Measurements from ENCODE around the gene PLA2R1.

The PLA2R1 gene

GRCh38 chr2:159933727-159934049, 128.7 kb downstream of the PLA2R1 start:
- H2BK120ac ChIP-seq (ENCODE audit: low read depth, low read length): no peak overlapping the region
- DNase-seq (ENCODE audit: low spot score): no peak
- no peaks in the 10 kb centered on the region for H3K36me3 ChIP-seq (replicated peaks in 1 of 2; ENCODE audit: control insufficient read depth in 2 of 2, insufficient read depth in 2 of 2, low read length in 2 of 2)
- H3K27ac ChIP-seq (replicated peaks; ENCODE audit: low read length): no peak overlapping the region
- no peak overlapping the region for H3K4me2 ChIP-seq (ENCODE audit: insufficient read depth, low read length, poor library complexity, severe bottlenecking)
- H3K79me1 ChIP-seq (ENCODE audit: low read depth, low read length): no peaks in the 10 kb centered on the region
- no peak overlapping the region for H2AFZ ChIP-seq (ENCODE audit: low read length)
- WGBS, 2 donors (ENCODE audit: extremely low coverage in 2 of 2, insufficient read length in 2 of 2, insufficient replicate concordance in 1 of 2): no CpG with 5 or more reads among the region's 2 CpGs
- H4K8ac ChIP-seq (ENCODE audit: low read depth, low read length): no peak overlapping the region
- no peak overlapping the region for H2BK15ac ChIP-seq (ENCODE audit: low read length)
- no peak overlapping the region for H3K14ac ChIP-seq (ENCODE audit: low read length)
- no peak overlapping the region for H4K91ac ChIP-seq (ENCODE audit: low read depth, low read length, poor library complexity)
- H3K4me1 ChIP-seq (ENCODE audit: control insufficient read depth in 2 of 2, insufficient read depth in 1 of 2, low read depth in 1 of 2, low read length in 2 of 2): no peaks in the 10 kb centered on the region
- H2BK12ac ChIP-seq (ENCODE audit: low read length): no peak overlapping the region
- H2BK5ac ChIP-seq (ENCODE audit: low read length): no peak overlapping the region
- H2AK5ac ChIP-seq (ENCODE audit: low read depth, low read length): no peak overlapping the region
- H3K9ac ChIP-seq (ENCODE audit: low read depth, low read length, poor library complexity): no peak overlapping the region
- H3K4ac ChIP-seq (ENCODE audit: low read length): no peak overlapping the region
- H3K18ac ChIP-seq (ENCODE audit: low read length): no peak overlapping the region
- no peak overlapping the region for H3K23ac ChIP-seq (ENCODE audit: low read depth, low read length, poor library complexity)
- peaks cover 0 to 3% (median 0%) of the 10 kb centered on the region in 3 experiments for H3K27me3 ChIP-seq (ENCODE audit: control insufficient read depth in 3 of 3, insufficient read depth in 3 of 3, low read depth in 1 of 3, low read length in 3 of 3)
- no peak overlapping the region for H3K4me3 ChIP-seq (ENCODE audit: low read length in 2 of 2)
- no peaks in the 10 kb centered on the region for H3K9me3 ChIP-seq (replicated peaks in 1 of 2; ENCODE audit: control insufficient read depth in 2 of 2, insufficient read depth in 1 of 2, low read depth in 1 of 2, low read length in 2 of 2)

- H3K27me3 ChIP-seq (ENCODE audit: control insufficient read depth in 3 of 3, insufficient read depth in 3 of 3, low read depth in 1 of 3, low read length in 3 of 3): peaks cover 0 to 3% (median 0%) of the 10 kb centered on the region in 3 experiments
- H3K4me2 ChIP-seq (ENCODE audit: insufficient read depth, low read length, poor library complexity, severe bottlenecking): no peak overlapping the region
- H2BK5ac ChIP-seq (ENCODE audit: low read length): no peak overlapping the region
- H3K18ac ChIP-seq (ENCODE audit: low read length): no peak overlapping the region
- H3K4me1 ChIP-seq (ENCODE audit: control insufficient read depth in 2 of 2, insufficient read depth in 1 of 2, low read depth in 1 of 2, low read length in 2 of 2): no peaks in the 10 kb centered on the region
- H3K79me1 ChIP-seq (ENCODE audit: low read depth, low read length): no peaks in the 10 kb centered on the region
- no peak overlapping the region for H2BK120ac ChIP-seq (ENCODE audit: low read depth, low read length)
- no peak overlapping the region for H3K9ac ChIP-seq (ENCODE audit: low read depth, low read length, poor library complexity)
- H2BK15ac ChIP-seq (ENCODE audit: low read length): no peak overlapping the region
- no peak overlapping the region for H4K91ac ChIP-seq (ENCODE audit: low read depth, low read length, poor library complexity)
- H3K27ac ChIP-seq (replicated peaks; ENCODE audit: low read length): no peak overlapping the region
- H3K36me3 ChIP-seq (replicated peaks in 1 of 2; ENCODE audit: control insufficient read depth in 2 of 2, insufficient read depth in 2 of 2, low read length in 2 of 2): no peaks in the 10 kb centered on the region
- no peak overlapping the region for H3K4me3 ChIP-seq (ENCODE audit: low read length in 2 of 2)
- no peak overlapping the region for H4K8ac ChIP-seq (ENCODE audit: low read depth, low read length)
- H2AFZ ChIP-seq (ENCODE audit: low read length): no peak overlapping the region
- H3K9me3 ChIP-seq (replicated peaks in 1 of 2; ENCODE audit: control insufficient read depth in 2 of 2, insufficient read depth in 1 of 2, low read depth in 1 of 2, low read length in 2 of 2): peaks cover 0 to under 1% of the 10 kb centered on the region in 2 donors
- no peak overlapping the region for H3K23ac ChIP-seq (ENCODE audit: low read depth, low read length, poor library complexity)
- H3K4ac ChIP-seq (ENCODE audit: low read length): no peak overlapping the region
- no peak overlapping the region for H2AK5ac ChIP-seq (ENCODE audit: low read depth, low read length)
- no peak overlapping the region for H3K14ac ChIP-seq (ENCODE audit: low read length)
- WGBS, 2 donors (ENCODE audit: extremely low coverage in 2 of 2, insufficient read length in 2 of 2, insufficient replicate concordance in 1 of 2): no CpG with 5 or more reads among the region's 2 CpGs
- no peak for DNase-seq (ENCODE audit: low spot score)
- H2BK12ac ChIP-seq (ENCODE audit: low read length): no peak overlapping the region
Measured at GRCh38 chr2:159933040-159933726, 129.2 kb downstream of the PLA2R1 start.

GRCh38 chr2:159926695-159927094, 135.7 kb downstream of the PLA2R1 start:
- H2BK5ac ChIP-seq (ENCODE audit: low read length): no peak overlapping the region
- no peak overlapping the region for H3K23ac ChIP-seq (ENCODE audit: low read depth, low read length, poor library complexity)
- no peak overlapping the region for H3K27ac ChIP-seq (replicated peaks; ENCODE audit: low read length)
- H3K27me3 ChIP-seq (ENCODE audit: control insufficient read depth in 3 of 3, insufficient read depth in 3 of 3, low read depth in 1 of 3, low read length in 3 of 3): peaks cover 0 to 7% (median 0%) of the 10 kb centered on the region in 3 experiments
- H3K4me3 ChIP-seq (ENCODE audit: low read length in 2 of 2): no peak overlapping the region
- H2AK5ac ChIP-seq (ENCODE audit: low read depth, low read length): peak overlapping the region; percentile 18
- no peak overlapping the region for H4K8ac ChIP-seq (ENCODE audit: low read depth, low read length)
- peaks cover 0 to 2% of the 10 kb centered on the region in 2 donors for H3K9me3 ChIP-seq (replicated peaks in 1 of 2; ENCODE audit: control insufficient read depth in 2 of 2, insufficient read depth in 1 of 2, low read depth in 1 of 2, low read length in 2 of 2)
- H2BK15ac ChIP-seq (ENCODE audit: low read length): no peak overlapping the region
- H4K91ac ChIP-seq (ENCODE audit: low read depth, low read length, poor library complexity): no peak overlapping the region
- WGBS, 2 donors (ENCODE audit: extremely low coverage in 2 of 2, insufficient read length in 2 of 2, insufficient replicate concordance in 1 of 2): no CpG with 5 or more reads among the region's 2 CpGs
- H2BK120ac ChIP-seq (ENCODE audit: low read depth, low read length): no peak overlapping the region
- no peaks in the 10 kb centered on the region for H3K36me3 ChIP-seq (replicated peaks in 1 of 2; ENCODE audit: control insufficient read depth in 2 of 2, insufficient read depth in 2 of 2, low read length in 2 of 2)
- H3K9ac ChIP-seq (ENCODE audit: low read depth, low read length, poor library complexity): no peak overlapping the region
- no peak overlapping the region for H3K4ac ChIP-seq (ENCODE audit: low read length)
- H3K18ac ChIP-seq (ENCODE audit: low read length): no peak overlapping the region
- H3K4me2 ChIP-seq (ENCODE audit: insufficient read depth, low read length, poor library complexity, severe bottlenecking): no peak overlapping the region
- H3K14ac ChIP-seq (ENCODE audit: low read length): no peak overlapping the region
- DNase-seq (ENCODE audit: low spot score): no peak
- no peaks in the 10 kb centered on the region for H3K79me1 ChIP-seq (ENCODE audit: low read depth, low read length)
- no peak overlapping the region for H2BK12ac ChIP-seq (ENCODE audit: low read length)
- H2AFZ ChIP-seq (ENCODE audit: low read length): no peak overlapping the region
- no peaks in the 10 kb centered on the region for H3K4me1 ChIP-seq (ENCODE audit: control insufficient read depth in 2 of 2, insufficient read depth in 1 of 2, low read depth in 1 of 2, low read length in 2 of 2)

- H3K14ac ChIP-seq (ENCODE audit: low read length): no peak overlapping the region
- DNase-seq (ENCODE audit: low spot score): no peak
- H3K79me1 ChIP-seq (ENCODE audit: low read depth, low read length): no peaks in the 10 kb centered on the region
- no peak overlapping the region for H4K91ac ChIP-seq (ENCODE audit: low read depth, low read length, poor library complexity)
- no peak overlapping the region for H2BK120ac ChIP-seq (ENCODE audit: low read depth, low read length)
- no peak overlapping the region for H3K4me2 ChIP-seq (ENCODE audit: insufficient read depth, low read length, poor library complexity, severe bottlenecking)
- H3K27me3 ChIP-seq (ENCODE audit: control insufficient read depth in 3 of 3, insufficient read depth in 3 of 3, low read depth in 1 of 3, low read length in 3 of 3): peaks cover 0 to 7% (median 0%) of the 10 kb centered on the region in 3 experiments
- H3K9me3 ChIP-seq (replicated peaks in 1 of 2; ENCODE audit: control insufficient read depth in 2 of 2, insufficient read depth in 1 of 2, low read depth in 1 of 2, low read length in 2 of 2): peaks cover 0 to 2% of the 10 kb centered on the region in 2 donors
- H2AFZ ChIP-seq (ENCODE audit: low read length): no peak overlapping the region
- H3K9ac ChIP-seq (ENCODE audit: low read depth, low read length, poor library complexity): no peak overlapping the region
- H2AK5ac ChIP-seq (ENCODE audit: low read depth, low read length): no peak overlapping the region
- H4K8ac ChIP-seq (ENCODE audit: low read depth, low read length): no peak overlapping the region
- no peak overlapping the region for H2BK12ac ChIP-seq (ENCODE audit: low read length)
- no peak overlapping the region for H3K18ac ChIP-seq (ENCODE audit: low read length)
- no peak overlapping the region for H3K4ac ChIP-seq (ENCODE audit: low read length)
- H2BK5ac ChIP-seq (ENCODE audit: low read length): no peak overlapping the region
- H3K4me1 ChIP-seq (ENCODE audit: control insufficient read depth in 2 of 2, insufficient read depth in 1 of 2, low read depth in 1 of 2, low read length in 2 of 2): no peaks in the 10 kb centered on the region
- no peak overlapping the region for H3K27ac ChIP-seq (replicated peaks; ENCODE audit: low read length)
- H2BK15ac ChIP-seq (ENCODE audit: low read length): no peak overlapping the region
- no peak overlapping the region for H3K4me3 ChIP-seq (ENCODE audit: low read length in 2 of 2)
- no CpG with 5 or more reads among the region's 3 CpGs for WGBS, 2 donors (ENCODE audit: extremely low coverage in 2 of 2, insufficient read length in 2 of 2, insufficient replicate concordance in 1 of 2)
- H3K36me3 ChIP-seq (replicated peaks in 1 of 2; ENCODE audit: control insufficient read depth in 2 of 2, insufficient read depth in 2 of 2, low read length in 2 of 2): no peaks in the 10 kb centered on the region
- H3K23ac ChIP-seq (ENCODE audit: low read depth, low read length, poor library complexity): no peak overlapping the region
Measured at GRCh38 chr2:159925975-159926374, 136.4 kb downstream of the PLA2R1 start.

All from neuronal stem cell (in vitro differentiated cells).